ENCODE data around the gene SYT2.

GRCh38 chr1:202701200-202701599 lies 9.1 kb downstream of the SYT2 start:
- TF ChIP-seq CTCF (IDR thresholded peaks at IDR 0.05) (no peak), POLR2AphosphoS5 (IDR thresholded peaks at IDR 0.05) (no peak)

All from esophagus muscularis mucosa (tissue), 3 donors.